Natural killer cell (primary cell): ENCODE results near the gene COX17. TPM values are rescaled to one million over a fixed set of nuclear protein-coding genes. Genes with fewer than 3 reads are reported as not detected.

Source experiments
- ATAC-seq, 3 donors: fragments of 150-1000 bp in 2 of 3; fragments of 200-7000 bp in 1 of 3; cut with Tn5 transposase; 1 replicate in 1 of 3; 2 replicates in 2 of 3; pipeline ENCODE4 v1.10.0; 2021; ENCODE audit warnings: mild to moderate bottlenecking in 2 of 3, moderate library complexity in 2 of 3
- DNase-seq, 2 donors: peaks; one replicate each; pipeline versions ENCODE4 v3.0.0 to v3.0.0-alpha.2; 2013 to 2021; ENCODE audit warnings: mixed read lengths in 1 of 2
- H3K27ac ChIP-seq: one replicate; pipeline ENCODE4 v1.5.1; 2013; ENCODE audit warnings: mild to moderate bottlenecking, low read length
- H3K27me3 ChIP-seq: one replicate; pipeline ENCODE4 v1.6.1; 2013; ENCODE audit warnings: low read length; ENCODE audit not compliant: control insufficient read depth, insufficient read depth
- H3K36me3 ChIP-seq: one replicate; pipeline ENCODE4 v1.6.1; 2013; ENCODE audit warnings: low read length; ENCODE audit not compliant: control insufficient read depth, insufficient read depth
- H3K4me1 ChIP-seq: one replicate; pipeline ENCODE4 v1.6.1; 2013; ENCODE audit warnings: low read length; ENCODE audit not compliant: control insufficient read depth, insufficient read depth
- H3K4me3 ChIP-seq: one replicate; pipeline ENCODE4 v1.5.1; 2013; ENCODE audit warnings: low read length
- H3K9me3 ChIP-seq: one replicate; pipeline ENCODE4 v1.6.1; 2013; ENCODE audit warnings: low read length; ENCODE audit not compliant: control insufficient read depth, insufficient read depth
- H3K27ac Mint-ChIP-seq, 2 donors: one replicate each; pipeline ENCODE4 v1.8.0; 2022; ENCODE audit warnings: mild to moderate bottlenecking in 2 of 2, mixed read lengths in 2 of 2, moderate library complexity in 1 of 2
- H3K27me3 Mint-ChIP-seq, 2 donors: one replicate each; pipeline ENCODE4 v1.8.0; 2022; ENCODE audit warnings: low read depth in 2 of 2, mixed read lengths in 2 of 2
- H3K36me3 Mint-ChIP-seq: one replicate; pipeline ENCODE4 v1.8.0; 2022; ENCODE audit warnings: mixed read lengths
- H3K4me1 Mint-ChIP-seq, 2 donors: one replicate each; pipeline ENCODE4 v1.8.0; 2022; ENCODE audit warnings: mixed read lengths in 2 of 2
- H3K4me3 Mint-ChIP-seq: one replicate; pipeline ENCODE4 v1.8.0; 2022; ENCODE audit warnings: mild to moderate bottlenecking, moderate library complexity, mixed read lengths
- H3K9me3 Mint-ChIP-seq, 2 donors: one replicate each; pipeline ENCODE4 v1.8.0; 2022; ENCODE audit warnings: mixed read lengths in 2 of 2
- CTCF ChIP-seq: fragments of 200-600 bp; IDR thresholded peaks from one replicate; pipeline ENCODE4 v1.8.0; 2022; ENCODE audit warnings: antibody characterized with exemption
- WGBS: methylation state at CpG from one replicate; pipeline ENCODE4 v1.1.7; 2013; ENCODE audit warnings: missing lambda C conversion rate; ENCODE audit not compliant: insufficient coverage; 5-methylcytosine and 5-hydroxymethylcytosine counted together
- intact Hi-C: fragments of 100-400 bp; cut with micrococcal nuclease; formaldehyde crosslinking; loops from one replicate; pipeline ENCODE4 v1.14.2; 2022
- total RNA-seq, 4 donors: library from RNA; stranded (reverse); fragments of 120-200 nt in 1 of 4; gene quantifications; one replicate each; pipeline versions ENCODE4 v1.2.3 to v1.2.4, GENCODE V29; 2013 to 2022

The COX17 gene
- total RNA-seq, 3 donors from 2014 or later (not counting 1 experiment from before 2014, with no cell fraction given): 35.6 to 44.8 (median 40.6) TPM

DNA sequence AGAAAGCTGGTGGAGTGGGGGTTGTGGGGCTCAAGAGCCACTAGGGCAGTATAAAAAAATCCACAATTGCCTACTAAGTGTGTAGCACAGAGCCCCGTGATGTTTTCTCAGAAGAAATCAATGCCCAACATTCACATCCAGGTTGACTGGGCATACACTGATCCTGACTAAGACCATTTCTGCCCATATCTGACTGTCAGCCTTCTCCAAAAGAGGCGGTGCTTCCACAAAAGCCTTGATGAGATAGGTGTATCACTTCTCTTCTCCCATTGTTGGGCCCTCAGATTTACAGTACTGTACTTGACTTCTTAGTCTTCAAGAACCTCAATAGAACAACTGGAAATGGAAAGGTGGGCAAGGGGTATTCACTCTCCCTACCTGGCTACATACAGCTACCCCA lies 18.2 kb downstream of the COX17 start:
- H3K4me1 Mint-ChIP-seq: peaks cover 0 to 5% of the 10 kb centered on the region in 2 donors
- Histone ChIP-seq H3K27ac (no peak overlapping the region), H3K36me3 (no peaks in the 10 kb centered on the region), H3K4me3 (no peak overlapping the region), H3K9me3 (no peaks in the 10 kb centered on the region), H3K4me1 (no peaks in the 10 kb centered on the region), H3K27me3 (no peaks in the 10 kb centered on the region)
- no peaks in the 10 kb centered on the region for H3K27me3 Mint-ChIP-seq
- H3K9me3 Mint-ChIP-seq: no peaks in the 10 kb centered on the region
- H3K36me3 Mint-ChIP-seq: peaks cover 7% of the 10 kb centered on the region
- no peak for DNase-seq
- no peak overlapping the region for H3K27ac Mint-ChIP-seq
- no peak for TF ChIP-seq CTCF
- no peak overlapping the region for H3K4me3 Mint-ChIP-seq
- ATAC-seq: no peak
- intact Hi-C loops: no loop called here
- WGBS: 94% methylated on average over 2 of the region's 2 CpGs

DNA sequence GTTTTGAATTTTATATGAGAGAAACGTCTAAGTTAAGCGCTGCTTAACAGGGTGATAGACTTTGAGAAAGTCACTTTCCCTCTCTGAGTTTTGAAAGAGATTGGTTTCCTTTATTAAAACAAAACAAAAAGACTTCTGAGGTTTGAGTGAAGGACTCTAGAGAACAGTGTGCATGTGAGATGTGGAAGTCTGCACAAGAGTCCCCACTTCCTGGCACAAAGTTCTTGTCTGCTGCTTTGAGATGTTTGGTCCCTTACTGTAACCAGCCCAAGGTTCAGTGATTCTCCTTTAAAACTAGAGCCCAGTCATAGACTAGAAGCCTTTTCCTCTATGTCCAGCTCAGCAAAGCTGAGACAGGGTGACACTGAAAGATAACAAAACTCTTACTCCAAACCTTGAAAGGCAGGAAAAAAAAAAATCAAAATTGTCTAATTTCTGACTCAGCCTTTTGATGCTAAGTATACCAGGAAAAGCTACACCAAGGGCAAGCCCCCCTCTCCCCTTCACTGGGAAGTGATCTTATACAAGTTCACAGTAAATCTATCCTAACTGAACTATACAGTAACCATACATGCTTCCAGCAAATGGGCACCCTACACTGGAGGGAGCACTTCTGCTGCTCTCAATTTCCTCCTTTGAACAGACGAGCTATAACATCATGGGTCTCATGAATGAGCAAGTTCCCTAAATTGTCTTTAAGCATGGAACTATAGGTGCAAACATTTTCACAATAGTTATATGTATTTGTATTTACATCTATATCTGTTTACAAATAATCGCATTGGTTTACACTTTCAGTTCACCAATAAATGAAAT lies 19.1 kb downstream of the COX17 start:
- no peaks in the 10 kb centered on the region for H3K4me1 ChIP-seq
- Mint-ChIP-seq H3K27ac (no peak overlapping the region), H3K9me3 (no peaks in the 10 kb centered on the region), H3K27me3 (no peaks in the 10 kb centered on the region), H3K4me3 (no peak overlapping the region), H3K4me1 (peaks cover 0 to 5% of the 10 kb centered on the region in 2 donors), H3K36me3 (peaks cover 7% of the 10 kb centered on the region)
- intact Hi-C loops: no loop called here
- TF ChIP-seq CTCF: no peak
- no peaks in the 10 kb centered on the region for H3K36me3 ChIP-seq
- WGBS: 55% methylated on average over 2 of the region's 4 CpGs
- ATAC-seq (no peak), DNase-seq (no peak)
- no peaks in the 10 kb centered on the region for H3K27me3 ChIP-seq
- H3K9me3 ChIP-seq: no peaks in the 10 kb centered on the region
- H3K27ac ChIP-seq: no peak overlapping the region
- H3K4me3 ChIP-seq: no peak overlapping the region

- H3K27ac Mint-ChIP-seq: no peak overlapping the region
- H3K9me3 Mint-ChIP-seq: no peaks in the 10 kb centered on the region
- H3K36me3 Mint-ChIP-seq: peaks cover 7% of the 10 kb centered on the region
- no peak overlapping the region for H3K4me3 ChIP-seq
- no peaks in the 10 kb centered on the region for H3K4me1 ChIP-seq
- no peaks in the 10 kb centered on the region for H3K27me3 ChIP-seq
- no peak overlapping the region for H3K4me3 Mint-ChIP-seq
- no peak for ATAC-seq
- intact Hi-C loops: no loop called here
- no peaks in the 10 kb centered on the region for H3K9me3 ChIP-seq
- no peak for DNase-seq
- no peaks in the 10 kb centered on the region for H3K27me3 Mint-ChIP-seq
- 11% methylated on average over 2 of the region's 2 CpGs for WGBS
- H3K36me3 ChIP-seq: no peaks in the 10 kb centered on the region
- no peak overlapping the region for H3K27ac ChIP-seq
- peaks cover 0 to 5% of the 10 kb centered on the region in 2 donors for H3K4me1 Mint-ChIP-seq
- no peak for TF ChIP-seq CTCF
Measured at GRCh38 chr3:119653876-119654275, 23.3 kb downstream of the COX17 start.
